CD4-positive, alpha-beta T cell (primary cell): ENCODE results near the gene FBXL5. TPM values are rescaled to one million over a fixed set of nuclear protein-coding genes. Genes with fewer than 3 reads are reported as not detected.

Experiments used
- ATAC-seq: fragments of 200-7000 bp; cut with Tn5 transposase; one replicate; pipeline ENCODE4 v1.10.0; 2022; ENCODE audit warnings: mild to moderate bottlenecking; ENCODE audit not compliant: poor library complexity
- CTCF ChIA-PET: fragments of 350-600 bp; sonication (Branson Sonifier 250); formaldehyde crosslinking; loops from one replicate; lab custom pipeline; 2021; ENCODE audit warnings: antibody characterized with exemption, inconsistent platforms; lab: Charles Lee
- POLR2A ChIA-PET: fragments of 350-600 bp; sonication (Branson Sonifier 250); formaldehyde crosslinking; loops from one replicate; lab custom pipeline; 2021; ENCODE audit warnings: antibody characterized with exemption, inconsistent platforms; lab: Charles Lee
- DNase-seq, 14 experiments: peaks; one replicate each; pipeline ENCODE4 v3.0.0-alpha.2; 2013 to 2020; ENCODE audit warnings: mixed read lengths in 2 of 14
- H3K27ac ChIP-seq, 2 donors: one replicate each; pipeline versions ENCODE4 v1.5.1 to v1.7.0; 2013; ENCODE audit warnings: low read length in 2 of 2, low read depth in 1 of 2, mild to moderate bottlenecking in 1 of 2
- H3K27me3 ChIP-seq, 2 experiments: 1 replicate in 1 of 2; 2 replicates in 1 of 2; pipeline versions ENCODE4 v1.6.1 to v1.7.0; 2013; ENCODE audit warnings: low read length in 2 of 2, control low read depth in 1 of 2, mild to moderate bottlenecking in 1 of 2, moderate library complexity in 1 of 2; ENCODE audit not compliant: insufficient read depth in 2 of 2, control insufficient read depth in 1 of 2
- H3K36me3 ChIP-seq: one replicate; pipeline ENCODE4 v1.6.1; 2013; ENCODE audit warnings: low read length, control low read depth; ENCODE audit not compliant: insufficient read depth
- H3K4me1 ChIP-seq: one replicate; pipeline ENCODE4 v1.6.1; 2013; ENCODE audit warnings: low read length, control low read depth; ENCODE audit not compliant: insufficient read depth
- H3K4me3 ChIP-seq: one replicate; pipeline ENCODE4 v1.5.1; 2013; ENCODE audit warnings: mild to moderate bottlenecking, low read length, moderate library complexity
- H3K9me3 ChIP-seq, 2 experiments: 1 replicate in 1 of 2; 2 replicates in 1 of 2; pipeline versions ENCODE4 v1.6.1 to v1.7.0; 2013; ENCODE audit warnings: low read length in 2 of 2, mild to moderate bottlenecking in 2 of 2, control low read depth in 1 of 2, moderate library complexity in 1 of 2; ENCODE audit not compliant: control insufficient read depth in 1 of 2, insufficient read depth in 1 of 2
- H3K27ac Mint-ChIP-seq: one replicate; pipeline ENCODE4 v1.8.0; 2020; ENCODE audit warnings: mixed read lengths
- H3K27me3 Mint-ChIP-seq: one replicate; pipeline ENCODE4 v1.8.0; 2021; ENCODE audit warnings: mixed read lengths
- H3K36me3 Mint-ChIP-seq: one replicate; pipeline ENCODE4 v1.8.0; 2021; ENCODE audit warnings: low read depth, mixed read lengths
- H3K4me1 Mint-ChIP-seq: one replicate; pipeline ENCODE4 v1.8.0; 2021; ENCODE audit warnings: low read depth, mixed read lengths
- H3K4me3 Mint-ChIP-seq: one replicate; pipeline ENCODE4 v1.8.0; 2020; ENCODE audit warnings: mild to moderate bottlenecking, mixed read lengths
- H3K9me3 Mint-ChIP-seq: one replicate; pipeline ENCODE4 v1.8.0; 2020; ENCODE audit warnings: mixed read lengths
- intact Hi-C, 2 experiments: fragments of 100-400 bp; cut with DNase I in 1 of 2; cut with micrococcal nuclease in 1 of 2; formaldehyde crosslinking; loops; one replicate each; pipeline versions ENCODE4 v1.15.1 to v1.9.0; 2023 to 2025; cut with DNase I, micrococcal nuclease
- total RNA-seq, 174 experiments: library from RNA in 2 of 174; stranded (reverse) in 2 of 174; gene quantifications; one replicate each; pipeline ENCODE4 v1.2.3 and lab custom pipeline; 2021 to 2026
- TF ChIP-seq, protein P1 (sequence below): fragments of 200-600 bp; IDR thresholded peaks from one replicate; pipeline ENCODE4 v1.8.0; 2022; ENCODE audit warnings: antibody characterized with exemption, mild to moderate bottlenecking

The FBXL5 gene
- total RNA-seq, 2 experiments from 2014 or later, result 60.1 to 62.5 TPM

DNA sequence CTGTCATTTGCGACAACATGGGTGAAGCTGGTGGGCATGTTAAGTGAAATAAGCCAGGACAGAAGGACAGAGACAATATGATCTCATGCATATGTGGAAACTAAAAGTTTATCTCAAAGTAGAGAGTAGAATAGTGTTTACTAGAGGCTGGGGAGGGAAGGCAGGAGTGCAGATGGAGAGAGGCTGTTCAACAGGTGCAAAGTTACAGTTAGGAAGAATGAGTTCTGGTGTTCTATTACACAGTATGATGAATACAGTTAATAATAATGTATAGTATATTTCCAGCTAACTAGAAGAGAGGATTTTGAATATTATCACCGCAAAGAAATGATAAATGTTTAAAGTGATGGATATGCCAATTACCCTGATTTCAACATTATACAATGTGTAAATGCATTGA, 69.8 kb downstream of the FBXL5 start:
- H3K4me1 ChIP-seq, result no peaks in the 10 kb centered on the region
- H3K27ac ChIP-seq, result no peak overlapping the region
- H3K4me3 ChIP-seq, result no peak overlapping the region
- Mint-ChIP-seq H3K9me3 (no peaks in the 10 kb centered on the region), H3K27me3 (no peaks in the 10 kb centered on the region), H3K4me3 (no peak overlapping the region), H3K4me1 (no peaks in the 10 kb centered on the region), H3K27ac (no peak overlapping the region), H3K36me3 (no peaks in the 10 kb centered on the region)
- TF ChIP-seq, protein P1, sequence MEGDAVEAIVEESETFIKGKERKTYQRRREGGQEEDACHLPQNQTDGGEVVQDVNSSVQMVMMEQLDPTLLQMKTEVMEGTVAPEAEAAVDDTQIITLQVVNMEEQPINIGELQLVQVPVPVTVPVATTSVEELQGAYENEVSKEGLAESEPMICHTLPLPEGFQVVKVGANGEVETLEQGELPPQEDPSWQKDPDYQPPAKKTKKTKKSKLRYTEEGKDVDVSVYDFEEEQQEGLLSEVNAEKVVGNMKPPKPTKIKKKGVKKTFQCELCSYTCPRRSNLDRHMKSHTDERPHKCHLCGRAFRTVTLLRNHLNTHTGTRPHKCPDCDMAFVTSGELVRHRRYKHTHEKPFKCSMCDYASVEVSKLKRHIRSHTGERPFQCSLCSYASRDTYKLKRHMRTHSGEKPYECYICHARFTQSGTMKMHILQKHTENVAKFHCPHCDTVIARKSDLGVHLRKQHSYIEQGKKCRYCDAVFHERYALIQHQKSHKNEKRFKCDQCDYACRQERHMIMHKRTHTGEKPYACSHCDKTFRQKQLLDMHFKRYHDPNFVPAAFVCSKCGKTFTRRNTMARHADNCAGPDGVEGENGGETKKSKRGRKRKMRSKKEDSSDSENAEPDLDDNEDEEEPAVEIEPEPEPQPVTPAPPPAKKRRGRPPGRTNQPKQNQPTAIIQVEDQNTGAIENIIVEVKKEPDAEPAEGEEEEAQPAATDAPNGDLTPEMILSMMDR, result no peak
- ATAC-seq, result no peak
- DNase-seq, result no peak
- no peaks in the 10 kb centered on the region for H3K36me3 ChIP-seq
- intact Hi-C loops, result no loop called here
- CTCF ChIA-PET, result no interaction called here
- no peaks in the 10 kb centered on the region for H3K27me3 ChIP-seq
- H3K9me3 ChIP-seq, result no peaks in the 10 kb centered on the region
- POLR2A ChIA-PET, result no interaction called here

- intact Hi-C loops, result no loop called here
- H3K4me3 Mint-ChIP-seq, result no peak overlapping the region
Observed at GRCh38 chr4:15584785-15585184, 70.4 kb downstream of the FBXL5 start.

DNA sequence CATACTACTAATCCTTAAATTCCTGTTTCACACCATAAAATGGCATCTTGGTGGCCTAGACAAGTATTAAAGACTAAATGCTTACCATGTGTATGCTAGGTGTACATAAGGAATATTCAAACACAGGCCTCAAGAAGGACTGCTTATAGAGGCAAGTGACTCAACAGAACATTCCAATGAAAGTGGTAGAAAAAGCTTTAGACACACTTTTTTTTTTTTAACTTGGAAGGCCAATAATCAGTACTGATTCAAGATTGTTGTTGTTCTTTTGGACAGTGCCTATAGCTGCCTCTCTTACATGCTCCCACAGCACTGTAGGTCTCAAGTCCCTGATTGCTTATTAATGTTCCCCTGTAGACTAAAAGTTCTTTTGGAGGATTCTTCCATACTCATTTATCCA, 77.6 kb downstream of the FBXL5 start:
- Mint-ChIP-seq H3K27ac (no peak overlapping the region), H3K4me1 (no peaks in the 10 kb centered on the region), H3K36me3 (peaks cover 14% of the 10 kb centered on the region), H3K4me3 (no peak overlapping the region), H3K9me3 (no peaks in the 10 kb centered on the region), H3K27me3 (no peaks in the 10 kb centered on the region)
- ChIA-PET POLR2A (no interaction called here), CTCF (no interaction called here)
- Histone ChIP-seq H3K9me3 (no peaks in the 10 kb centered on the region), H3K27ac (no peak overlapping the region), H3K27me3 (no peaks in the 10 kb centered on the region), H3K4me3 (no peak overlapping the region), H3K4me1 (no peaks in the 10 kb centered on the region), H3K36me3 (no peaks in the 10 kb centered on the region)
- no peak for ATAC-seq
- TF ChIP-seq, protein P1, result no peak
- intact Hi-C loops, result no loop called here
- no peak for DNase-seq

More at GRCh38 chr4:15584785-15585184, 70.4 kb downstream of the FBXL5 start:
- POLR2A ChIA-PET, result no interaction called here
- Mint-ChIP-seq H3K27ac (no peak overlapping the region), H3K36me3 (no peaks in the 10 kb centered on the region), H3K27me3 (no peaks in the 10 kb centered on the region), H3K9me3 (no peaks in the 10 kb centered on the region), H3K4me1 (no peaks in the 10 kb centered on the region)
- DNase-seq (no peak), ATAC-seq (no peak)
- Histone ChIP-seq H3K36me3 (no peaks in the 10 kb centered on the region), H3K27me3 (no peaks in the 10 kb centered on the region), H3K4me3 (no peak overlapping the region), H3K27ac (no peak overlapping the region), H3K4me1 (no peaks in the 10 kb centered on the region), H3K9me3 (no peaks in the 10 kb centered on the region)
- TF ChIP-seq, protein P1, result no peak
- CTCF ChIA-PET, result no interaction called here
